Measurements from ENCODE around the gene DCDC2B.
A peak's percentile ranks its signal among the peaks of the same experiment; 100 is the strongest.

The DCDC2B gene

DNA sequence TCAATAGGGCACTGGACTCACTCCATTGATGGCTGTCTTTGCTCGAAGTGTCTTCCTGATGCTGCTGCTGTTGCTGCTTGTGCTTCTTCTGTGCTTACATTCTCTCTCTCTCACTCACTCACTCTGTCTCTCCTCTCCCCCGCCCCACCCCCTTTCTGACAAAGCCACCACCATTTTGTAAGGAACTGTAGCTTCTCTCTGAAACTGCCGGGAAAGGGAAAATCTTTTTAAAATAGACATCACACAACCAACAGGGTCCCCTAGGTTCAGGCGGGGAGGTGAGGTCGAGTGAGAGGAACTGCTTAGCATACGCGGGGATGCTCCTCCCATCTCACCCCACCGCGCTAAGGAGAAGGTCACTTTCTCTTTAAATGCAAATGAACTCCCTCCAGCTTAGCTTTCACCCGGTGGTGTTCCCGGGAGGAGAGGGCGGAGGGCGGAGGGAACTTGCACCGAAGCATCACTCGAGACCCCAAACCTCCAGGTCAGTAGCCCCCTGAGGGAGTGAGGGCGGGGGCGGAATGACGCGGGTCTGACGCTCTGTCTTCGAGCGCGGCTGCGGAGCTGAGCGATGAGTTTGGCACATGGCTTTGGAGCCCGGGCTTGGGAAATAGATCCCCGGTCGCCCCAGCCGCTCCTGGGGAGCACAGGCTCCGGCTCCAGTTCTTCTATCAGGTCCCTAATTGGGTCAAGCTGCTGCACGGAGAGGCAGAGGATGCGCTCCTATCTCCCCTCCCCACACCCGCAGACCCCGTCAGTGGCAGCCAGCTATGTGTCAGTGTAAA is 8.5 kb upstream of the DCDC2B start, which contains the start of gene CCDC28B:
CCDC28B (plus strand) TSS at position 370 of the 785 bp plus-strand sequence. CDS start 1,341 bp downstream, outside the sequence.
- H3K4me3 ChIP-seq (ENCODE audit: low read length) = peak within 1 kb of the TSS; percentile 83
- TF ChIP-seq, protein P1, sequence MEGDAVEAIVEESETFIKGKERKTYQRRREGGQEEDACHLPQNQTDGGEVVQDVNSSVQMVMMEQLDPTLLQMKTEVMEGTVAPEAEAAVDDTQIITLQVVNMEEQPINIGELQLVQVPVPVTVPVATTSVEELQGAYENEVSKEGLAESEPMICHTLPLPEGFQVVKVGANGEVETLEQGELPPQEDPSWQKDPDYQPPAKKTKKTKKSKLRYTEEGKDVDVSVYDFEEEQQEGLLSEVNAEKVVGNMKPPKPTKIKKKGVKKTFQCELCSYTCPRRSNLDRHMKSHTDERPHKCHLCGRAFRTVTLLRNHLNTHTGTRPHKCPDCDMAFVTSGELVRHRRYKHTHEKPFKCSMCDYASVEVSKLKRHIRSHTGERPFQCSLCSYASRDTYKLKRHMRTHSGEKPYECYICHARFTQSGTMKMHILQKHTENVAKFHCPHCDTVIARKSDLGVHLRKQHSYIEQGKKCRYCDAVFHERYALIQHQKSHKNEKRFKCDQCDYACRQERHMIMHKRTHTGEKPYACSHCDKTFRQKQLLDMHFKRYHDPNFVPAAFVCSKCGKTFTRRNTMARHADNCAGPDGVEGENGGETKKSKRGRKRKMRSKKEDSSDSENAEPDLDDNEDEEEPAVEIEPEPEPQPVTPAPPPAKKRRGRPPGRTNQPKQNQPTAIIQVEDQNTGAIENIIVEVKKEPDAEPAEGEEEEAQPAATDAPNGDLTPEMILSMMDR (conservative IDR thresholded peaks at IDR 0.05; ENCODE audit: low read length) = no peak
- DNase-seq (ENCODE audit: low read depth) = peak; percentile 70

DNA sequence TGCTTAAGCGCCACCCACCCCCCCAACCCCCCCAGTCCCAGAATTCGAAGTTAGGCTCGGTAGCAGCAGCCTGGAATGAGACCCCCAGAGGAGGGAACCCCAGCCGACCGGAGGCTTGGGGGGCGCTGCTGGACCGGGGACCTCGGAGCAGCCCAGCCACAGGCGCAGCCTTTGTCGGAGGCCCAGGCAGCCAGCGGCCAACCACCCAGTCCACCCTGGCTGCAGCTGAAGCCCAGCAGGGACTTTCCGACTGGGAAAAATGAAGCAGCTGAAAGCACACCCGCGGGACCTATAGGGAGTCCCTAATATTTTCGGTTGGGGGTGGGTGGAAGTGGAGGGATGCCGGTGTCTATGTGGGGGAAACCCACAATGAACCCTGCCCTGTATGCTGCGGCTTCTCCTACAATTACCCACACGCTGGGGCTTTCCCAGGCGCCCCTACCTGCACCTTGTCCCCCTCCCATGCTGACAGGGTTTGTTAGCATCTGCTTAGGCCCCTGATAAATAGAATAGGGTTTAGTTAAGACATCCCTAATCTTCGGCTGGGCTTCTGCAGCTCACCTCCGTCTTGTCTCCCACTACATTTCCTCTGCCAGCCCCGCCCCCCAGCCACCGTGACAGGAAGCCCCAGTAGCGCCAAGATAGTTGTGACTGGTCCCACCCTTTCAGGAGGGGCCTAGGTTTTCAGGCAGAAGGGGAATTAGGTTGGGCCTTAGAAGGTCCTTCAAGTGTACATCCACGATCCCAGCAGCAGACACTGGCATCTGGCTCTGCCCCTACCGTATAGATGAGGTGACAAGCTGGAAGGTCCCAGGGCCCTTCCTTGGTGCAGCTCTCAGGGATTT is 7.7 kb upstream of the DCDC2B start:
- H3K4me3 ChIP-seq (ENCODE audit: low read length) = peak overlapping the region; percentile 83
- TF ChIP-seq, protein P1 (conservative IDR thresholded peaks at IDR 0.05; ENCODE audit: low read length) = no peak
- peak; percentile 51 for DNase-seq (ENCODE audit: low read depth)

DNA sequence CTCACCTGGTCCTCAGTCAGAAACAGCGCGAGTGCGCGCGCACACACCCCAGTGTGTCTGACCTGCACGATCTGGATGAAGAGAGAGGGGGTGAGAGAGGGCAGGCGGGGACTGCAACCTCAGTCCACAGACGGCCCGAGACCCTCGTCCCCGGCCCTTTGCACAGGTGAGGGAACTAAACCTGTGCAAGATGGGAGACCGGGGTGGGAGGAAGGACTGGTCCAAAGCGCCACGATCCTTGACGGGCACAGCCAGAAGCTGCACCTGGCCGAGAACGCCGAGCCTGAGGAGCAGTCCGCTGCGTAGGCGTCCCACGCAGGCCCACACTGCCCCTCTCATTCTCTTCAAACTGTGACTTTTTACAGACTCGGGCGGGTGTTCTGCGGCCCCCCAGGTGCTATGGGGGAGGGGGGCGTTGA is 3.9 kb upstream of the DCDC2B start:
- TF ChIP-seq, protein P1 (conservative IDR thresholded peaks at IDR 0.05; ENCODE audit: low read length) = no peak
- no peak for DNase-seq (ENCODE audit: low read depth)
- H3K4me3 ChIP-seq (ENCODE audit: low read length) = peak overlapping the region; percentile 86

DNA sequence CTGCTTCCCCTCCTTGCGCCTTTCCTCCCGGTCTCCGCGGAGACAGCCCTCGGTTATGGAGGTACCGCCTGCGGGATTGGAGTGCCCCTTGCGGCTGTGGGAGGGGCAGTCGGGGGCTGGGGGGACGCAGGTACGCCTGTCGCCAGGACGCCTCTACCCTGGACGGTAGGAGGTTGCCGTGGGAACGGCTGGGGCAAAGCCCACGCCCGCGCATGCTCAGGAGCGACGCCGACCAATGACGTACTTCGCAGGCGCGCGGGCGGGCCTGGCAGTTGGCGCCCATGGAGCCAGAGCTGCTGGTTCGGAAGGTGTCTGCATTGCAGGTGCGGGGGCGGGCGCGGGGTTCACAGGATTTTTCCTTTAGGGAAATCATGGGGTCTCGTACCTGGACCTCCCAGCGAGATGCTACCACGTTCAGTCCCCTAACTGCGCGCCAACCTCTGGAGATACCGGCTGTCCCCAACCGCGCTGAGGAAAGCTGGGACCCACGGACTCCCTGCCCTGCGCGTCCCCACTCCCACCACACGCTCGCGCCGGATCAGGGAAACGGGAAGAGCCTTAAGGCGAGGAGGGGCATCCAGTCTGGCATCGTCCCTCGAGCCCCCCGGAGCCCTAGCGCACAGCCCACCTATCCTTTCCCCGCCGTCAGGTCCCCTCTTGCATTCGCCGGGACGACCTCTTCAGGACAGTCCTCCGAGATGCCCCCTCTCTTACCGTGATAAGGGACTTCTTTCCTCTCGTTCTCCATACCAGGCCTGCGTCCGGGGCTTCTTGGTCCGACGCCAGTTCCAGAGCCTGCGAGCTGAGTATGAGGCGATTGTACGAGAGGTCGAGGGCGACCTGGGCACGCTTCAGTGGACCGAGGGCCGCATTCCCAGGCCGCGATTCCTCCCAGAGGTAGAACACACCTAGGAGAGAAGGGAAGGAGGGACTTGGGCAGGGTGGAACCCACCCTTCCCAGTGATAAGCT is 3.2 kb upstream of the DCDC2B start, which contains the start of gene IQCC:
IQCC (plus strand) TSS at position 271 of the 970 bp plus-strand sequence; CDS start at position 282, 11 bp downstream.
- TF ChIP-seq, protein P1 (conservative IDR thresholded peaks at IDR 0.05; ENCODE audit: low read length) = no peak
- peak within 1 kb of the TSS; percentile 86 for H3K4me3 ChIP-seq (ENCODE audit: low read length)
- DNase-seq (ENCODE audit: low read depth) = peak; percentile 72

DNA sequence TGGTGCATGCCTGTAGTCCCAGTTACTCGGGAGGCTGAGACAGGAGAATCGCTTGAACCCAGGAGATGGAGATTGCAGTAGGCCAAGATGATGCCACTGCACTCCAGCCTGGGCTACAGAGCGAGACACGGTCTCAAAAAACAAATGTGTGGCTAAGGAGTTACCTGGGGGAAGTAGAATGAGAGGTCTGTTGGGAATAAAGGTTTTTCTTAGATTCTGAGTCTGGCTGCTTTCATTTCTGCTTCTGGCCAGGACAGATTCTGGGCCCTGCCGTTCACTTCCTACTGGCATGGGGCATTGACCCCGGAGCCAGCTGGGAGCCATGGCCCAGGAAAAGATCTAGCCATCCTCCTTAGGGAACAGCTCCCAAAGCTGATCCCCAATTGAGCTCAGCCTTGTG is 420 bp upstream of the DCDC2B start:
- no peak overlapping the region for H3K4me3 ChIP-seq (ENCODE audit: low read length)
- no peak for DNase-seq (ENCODE audit: low read depth)
- TF ChIP-seq, protein P1 (conservative IDR thresholded peaks at IDR 0.05; ENCODE audit: low read length) = no peak
